Loucy (cell line): Measurements from ENCODE around the gene MARCHF2.
"Not testable (repeated sequence)": the region's sequence is repeated elsewhere in the genome, so short reads cannot be mapped to it uniquely, and the experiment has no call there.

ENCODE experiments used
- EZH2phosphoT487 ChIP-seq: fragments of 200-600 bp; IDR thresholded peaks from 2 replicates; pipeline ENCODE4 v1.6.1; 2018; ENCODE audit warnings: antibody characterized with exemption, mild to moderate bottlenecking, moderate library complexity, borderline replicate concordance
- TF ChIP-seq, protein P1 (sequence below): fragments of 200-600 bp; sonication (generic); conservative IDR thresholded peaks from 2 replicates; pipeline ENCODE4 v1.5.1; 2014; ENCODE audit warnings: mild to moderate bottlenecking, antibody characterized with exemption, low read length

DNA sequence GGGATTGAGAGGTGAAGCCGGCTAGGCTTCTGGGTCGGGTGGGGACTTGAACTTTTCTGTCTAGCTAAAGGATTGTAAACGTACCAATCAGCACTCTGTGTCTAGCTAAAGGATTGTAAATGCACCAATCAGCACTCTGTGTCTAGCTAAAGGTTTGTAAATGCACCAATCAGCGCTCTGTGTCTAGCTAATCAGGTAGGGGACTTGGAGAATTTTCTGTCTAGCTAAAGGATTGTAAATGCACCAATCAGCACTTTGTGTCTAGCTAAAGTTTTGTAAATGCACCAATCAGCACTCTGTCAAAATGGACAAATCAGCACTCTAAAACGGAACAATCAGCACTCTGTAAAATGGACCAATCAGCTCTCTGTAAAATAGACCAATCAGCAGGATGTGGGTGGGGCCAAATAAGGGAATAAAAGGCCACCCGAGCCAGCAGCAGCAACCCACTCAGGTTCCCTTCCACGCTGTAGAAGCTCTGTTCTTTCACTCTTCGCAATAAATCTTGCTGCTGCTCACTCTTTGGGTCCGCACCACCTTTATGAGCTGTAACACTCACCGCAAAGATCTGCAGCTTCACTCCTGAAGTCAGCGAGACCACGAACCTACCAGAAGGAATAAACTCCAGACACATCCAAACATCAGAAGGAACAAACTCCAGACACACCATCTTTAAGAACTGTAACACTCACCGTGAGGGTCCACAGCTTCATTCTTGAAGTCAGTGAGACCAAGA is 33.8 kb upstream of the MARCHF2 start:
- TF ChIP-seq, protein P1, sequence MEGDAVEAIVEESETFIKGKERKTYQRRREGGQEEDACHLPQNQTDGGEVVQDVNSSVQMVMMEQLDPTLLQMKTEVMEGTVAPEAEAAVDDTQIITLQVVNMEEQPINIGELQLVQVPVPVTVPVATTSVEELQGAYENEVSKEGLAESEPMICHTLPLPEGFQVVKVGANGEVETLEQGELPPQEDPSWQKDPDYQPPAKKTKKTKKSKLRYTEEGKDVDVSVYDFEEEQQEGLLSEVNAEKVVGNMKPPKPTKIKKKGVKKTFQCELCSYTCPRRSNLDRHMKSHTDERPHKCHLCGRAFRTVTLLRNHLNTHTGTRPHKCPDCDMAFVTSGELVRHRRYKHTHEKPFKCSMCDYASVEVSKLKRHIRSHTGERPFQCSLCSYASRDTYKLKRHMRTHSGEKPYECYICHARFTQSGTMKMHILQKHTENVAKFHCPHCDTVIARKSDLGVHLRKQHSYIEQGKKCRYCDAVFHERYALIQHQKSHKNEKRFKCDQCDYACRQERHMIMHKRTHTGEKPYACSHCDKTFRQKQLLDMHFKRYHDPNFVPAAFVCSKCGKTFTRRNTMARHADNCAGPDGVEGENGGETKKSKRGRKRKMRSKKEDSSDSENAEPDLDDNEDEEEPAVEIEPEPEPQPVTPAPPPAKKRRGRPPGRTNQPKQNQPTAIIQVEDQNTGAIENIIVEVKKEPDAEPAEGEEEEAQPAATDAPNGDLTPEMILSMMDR: not testable (repeated sequence)
- not testable (repeated sequence) for TF ChIP-seq EZH2phosphoT487
